OCI-LY7 (cell line): Measurements from ENCODE around the gene POGK.

Source experiments
- EZH2phosphoT487 ChIP-seq: fragments of 200-600 bp; sonication (generic); IDR thresholded peaks from 2 replicates; pipeline ENCODE4 v1.6.1; 2018; ENCODE audit warnings: low read depth, borderline replicate concordance, mild to moderate bottlenecking, mixed run types, antibody characterized with exemption, low read length, moderate library complexity, mixed read lengths
- TF ChIP-seq, protein P1 (sequence below): fragments of 200-600 bp; sonication (generic); conservative IDR thresholded peaks from 2 replicates; pipeline ENCODE4 v1.5.1; 2014; ENCODE audit warnings: mild to moderate bottlenecking, antibody characterized with exemption, low read length, moderate library complexity, mixed read lengths

DNA sequence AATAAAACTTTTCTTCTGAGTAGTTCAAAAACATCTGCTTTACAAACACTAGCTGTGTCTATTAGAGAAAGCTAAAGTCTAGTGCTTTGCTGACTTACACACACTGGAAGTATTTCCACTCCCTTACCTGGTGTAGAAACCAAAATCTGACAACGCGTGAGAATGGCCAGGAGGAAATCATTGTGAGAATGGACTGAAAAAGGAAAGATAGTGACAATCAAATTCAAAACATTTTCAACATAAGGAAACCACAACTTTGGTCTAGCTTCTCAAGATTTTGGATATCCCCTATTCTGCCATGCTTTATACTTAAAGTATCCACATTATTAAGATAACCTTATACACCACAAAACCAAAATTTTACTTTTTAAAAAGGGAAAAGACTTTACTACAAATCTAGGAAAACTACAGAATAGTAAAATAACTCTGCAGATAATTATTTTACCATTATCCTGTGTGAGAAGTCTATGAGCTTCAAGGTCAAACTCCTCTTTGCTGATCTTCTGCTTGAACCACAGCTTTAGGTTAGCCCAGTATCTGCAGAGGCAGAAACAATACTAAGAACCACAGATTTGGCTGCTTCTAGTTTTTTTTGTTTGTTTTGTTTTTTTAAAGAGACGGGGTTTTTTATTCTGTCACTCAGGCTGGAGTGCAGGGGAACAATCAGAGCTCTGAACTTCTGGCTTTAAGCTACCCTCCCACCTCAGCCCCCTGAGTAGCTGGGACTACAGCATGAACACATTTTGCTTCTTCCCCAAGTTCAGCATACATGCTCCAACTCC lies 30.2 kb downstream of the POGK start:
- TF ChIP-seq, protein P1, sequence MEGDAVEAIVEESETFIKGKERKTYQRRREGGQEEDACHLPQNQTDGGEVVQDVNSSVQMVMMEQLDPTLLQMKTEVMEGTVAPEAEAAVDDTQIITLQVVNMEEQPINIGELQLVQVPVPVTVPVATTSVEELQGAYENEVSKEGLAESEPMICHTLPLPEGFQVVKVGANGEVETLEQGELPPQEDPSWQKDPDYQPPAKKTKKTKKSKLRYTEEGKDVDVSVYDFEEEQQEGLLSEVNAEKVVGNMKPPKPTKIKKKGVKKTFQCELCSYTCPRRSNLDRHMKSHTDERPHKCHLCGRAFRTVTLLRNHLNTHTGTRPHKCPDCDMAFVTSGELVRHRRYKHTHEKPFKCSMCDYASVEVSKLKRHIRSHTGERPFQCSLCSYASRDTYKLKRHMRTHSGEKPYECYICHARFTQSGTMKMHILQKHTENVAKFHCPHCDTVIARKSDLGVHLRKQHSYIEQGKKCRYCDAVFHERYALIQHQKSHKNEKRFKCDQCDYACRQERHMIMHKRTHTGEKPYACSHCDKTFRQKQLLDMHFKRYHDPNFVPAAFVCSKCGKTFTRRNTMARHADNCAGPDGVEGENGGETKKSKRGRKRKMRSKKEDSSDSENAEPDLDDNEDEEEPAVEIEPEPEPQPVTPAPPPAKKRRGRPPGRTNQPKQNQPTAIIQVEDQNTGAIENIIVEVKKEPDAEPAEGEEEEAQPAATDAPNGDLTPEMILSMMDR: no peak
- TF ChIP-seq EZH2phosphoT487: no peak
